Urinary bladder (tissue), 4 donors: ENCODE data around the gene ASIC4. TPM values are rescaled to one million over a fixed set of nuclear protein-coding genes. Genes with fewer than 3 reads are reported as not detected.

ENCODE experiments used
- DNase-seq: peaks from one replicate; pipeline ENCODE4 v3.0.0-alpha.2; 2015; ENCODE audit errors: extremely low spot score
- H3K27ac ChIP-seq: one replicate; pipeline ENCODE4 v1.5.1; 2013; ENCODE audit warnings: low read depth, mild to moderate bottlenecking, moderate library complexity
- H3K36me3 ChIP-seq: one replicate; pipeline ENCODE4 v1.6.1; 2013; ENCODE audit warnings: mild to moderate bottlenecking, moderate library complexity; ENCODE audit not compliant: insufficient read depth
- H3K4me1 ChIP-seq: one replicate; pipeline ENCODE4 v1.6.1; 2013; ENCODE audit warnings: mild to moderate bottlenecking, moderate library complexity; ENCODE audit not compliant: insufficient read depth
- H3K4me3 ChIP-seq: one replicate; pipeline ENCODE4 v1.5.1; 2013; ENCODE audit warnings: low read depth, low read length
- WGBS: extraction: QIAGEN DNeasy Blood & Tissue Kit; methylation state at CpG from one replicate; pipeline ENCODE4 v1.1.7; 2013; 5-methylcytosine and 5-hydroxymethylcytosine counted together
- polyA plus RNA-seq: library from polyadenylated mRNA; stranded (reverse); fragments of 200-250 nt; gene quantifications from one replicate; pipeline ENCODE4 v1.2.3, GENCODE V29; 2013
- total RNA-seq: library from RNA; depleted of rRNA; stranded (reverse); fragments of >200 nt; gene quantifications from one replicate; pipeline ENCODE4 v1.2.3, GENCODE V29; 2014
- donor health status: healthy with polysubstance abuse.
- donor health status: healthy.

Gene ASIC4
- total and polyA plus RNA-seq, 2 donors: 0.18 to 0.32 TPM

DNA sequence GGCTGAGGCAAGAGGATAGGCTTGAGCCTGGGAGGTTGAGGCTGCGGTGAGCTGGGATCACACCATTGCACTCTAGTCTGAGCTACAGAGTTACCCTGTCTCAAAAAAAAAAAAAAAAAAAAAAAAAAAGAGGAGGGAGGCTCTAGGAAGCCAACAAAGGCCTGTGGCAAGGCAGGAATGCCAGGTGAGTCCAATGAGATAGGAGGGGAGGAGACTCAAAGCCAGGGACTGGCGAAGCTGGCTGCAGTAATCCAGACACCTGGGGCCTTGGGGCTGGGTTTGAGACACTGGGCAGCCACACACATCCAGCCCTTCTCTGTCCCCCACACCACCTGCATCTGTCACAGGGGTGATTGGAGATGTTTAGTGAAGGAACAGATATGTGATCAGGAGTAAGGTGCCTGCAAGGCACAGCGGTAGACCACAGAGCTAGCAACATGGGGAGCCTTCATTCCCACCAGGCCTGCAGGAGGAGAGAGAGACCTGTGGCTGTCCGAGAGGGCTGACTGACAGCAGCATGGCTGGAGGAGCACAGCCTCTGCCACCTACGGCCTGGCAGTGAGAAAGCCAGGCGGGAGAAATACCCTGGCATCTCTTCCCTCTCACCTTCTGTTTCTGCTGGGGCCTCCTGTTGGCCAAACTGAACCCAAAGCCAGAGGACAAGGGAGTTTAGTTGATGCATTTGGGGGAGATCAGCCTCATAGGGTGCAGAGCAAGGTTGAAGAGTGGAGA lies 19.8 kb downstream of the ASIC4 start:
- Histone ChIP-seq H3K4me1 (no peaks in the 10 kb centered on the region), H3K27ac (no peak overlapping the region), H3K4me3 (no peak overlapping the region), H3K36me3 (no peaks in the 10 kb centered on the region)
- 92% methylated on average over 6 of the region's 6 CpGs for WGBS
- DNase-seq: no peak

DNA sequence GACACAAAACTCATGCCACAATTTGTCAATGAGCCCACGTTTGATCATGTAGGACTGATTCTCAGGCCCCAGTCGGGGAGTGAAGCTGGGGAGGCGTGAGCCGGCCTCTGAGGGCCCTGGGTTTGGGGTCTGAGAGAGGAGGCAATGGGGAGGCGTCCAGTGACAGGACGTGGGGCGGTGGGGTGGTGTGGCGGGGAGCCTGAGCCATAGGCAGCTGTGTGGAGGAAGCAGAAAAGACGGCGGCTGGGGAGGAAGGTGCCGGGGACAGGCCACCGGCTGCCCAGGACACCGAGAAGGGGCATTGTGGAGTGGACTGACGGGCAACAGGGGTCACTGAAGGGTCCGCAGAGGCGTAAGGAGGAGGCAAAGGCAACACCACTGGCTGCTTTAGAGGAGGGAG lies 22.1 kb downstream of the ASIC4 start:
- Histone ChIP-seq H3K4me1 (no peaks in the 10 kb centered on the region), H3K27ac (no peak overlapping the region), H3K36me3 (no peaks in the 10 kb centered on the region), H3K4me3 (no peak overlapping the region)
- 85% methylated on average over 16 of the region's 16 CpGs for WGBS
- DNase-seq: no peak

DNA sequence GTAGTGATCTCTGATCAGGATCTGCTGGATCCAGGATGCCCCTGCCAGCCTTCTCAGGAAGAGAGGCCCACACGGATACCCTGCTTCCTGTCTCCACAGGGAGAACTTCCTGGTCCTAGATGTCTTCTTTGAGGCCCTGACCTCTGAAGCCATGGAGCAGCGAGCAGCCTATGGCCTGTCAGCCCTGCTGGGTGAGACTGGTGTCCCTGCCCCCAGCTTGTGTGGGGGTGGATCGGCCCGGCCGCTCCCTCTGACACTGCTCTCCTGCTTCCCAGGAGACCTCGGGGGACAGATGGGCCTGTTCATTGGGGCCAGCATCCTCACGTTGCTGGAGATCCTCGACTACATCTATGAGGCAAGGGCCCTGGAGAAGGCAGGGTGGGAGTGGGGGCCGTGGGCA lies 22.7 kb downstream of the ASIC4 start:
- H3K4me1 ChIP-seq: no peaks in the 10 kb centered on the region
- 74% methylated on average over 9 of the region's 9 CpGs for WGBS
- H3K36me3 ChIP-seq: no peaks in the 10 kb centered on the region
- H3K27ac ChIP-seq: no peak overlapping the region
- no peak overlapping the region for H3K4me3 ChIP-seq
- DNase-seq: no peak

DNA sequence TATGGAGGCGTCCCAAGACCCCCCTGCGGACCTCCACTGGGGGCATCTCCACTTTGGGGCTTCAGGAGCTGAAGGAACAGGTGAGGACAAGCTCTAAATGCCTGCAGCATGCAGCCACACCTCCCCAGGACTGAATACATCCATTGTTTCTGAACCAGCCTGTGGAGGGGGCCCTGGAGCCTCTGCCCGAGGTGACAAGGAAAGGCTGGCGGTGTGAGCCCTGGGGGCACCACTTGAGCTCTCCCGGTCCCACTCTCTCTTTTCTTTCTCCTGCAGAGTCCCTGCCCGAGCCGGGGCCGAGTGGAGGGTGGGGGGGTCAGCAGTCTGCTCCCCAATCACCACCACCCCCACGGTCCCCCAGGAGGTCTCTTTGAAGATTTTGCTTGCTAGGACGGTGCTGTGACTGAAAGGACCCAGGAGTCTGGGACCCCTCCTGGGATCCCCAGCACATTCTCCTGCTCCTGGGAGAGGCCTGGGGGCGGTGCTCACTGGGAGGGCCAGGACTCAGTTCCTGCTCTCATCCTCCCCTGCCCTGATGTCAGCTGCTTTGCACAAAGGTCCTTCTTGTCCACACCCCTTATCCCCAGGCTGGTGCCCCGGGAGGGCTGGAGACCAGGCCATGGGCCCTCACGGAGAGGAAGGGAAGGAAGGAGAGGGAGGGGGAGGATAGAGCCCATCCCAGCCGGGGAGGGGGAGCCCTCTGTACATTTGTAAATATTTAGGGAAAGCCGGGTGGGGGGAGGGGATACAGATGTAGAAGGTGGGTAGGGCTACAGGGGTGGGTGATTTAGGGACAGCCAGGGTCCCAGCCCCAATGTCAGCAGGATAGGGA lies 23.6 kb downstream of the ASIC4 start:
- WGBS: 46% methylated on average over 14 of the region's 15 CpGs
- Histone ChIP-seq H3K4me3 (no peak overlapping the region), H3K4me1 (no peaks in the 10 kb centered on the region), H3K27ac (no peak overlapping the region), H3K36me3 (no peaks in the 10 kb centered on the region)
- no peak for DNase-seq

- Histone ChIP-seq H3K27ac (no peak overlapping the region), H3K4me1 (no peaks in the 10 kb centered on the region), H3K4me3 (no peak overlapping the region), H3K36me3 (no peaks in the 10 kb centered on the region)
- no peak for DNase-seq
- WGBS: 36% methylated on average over 6 of the region's 6 CpGs
These were observed 24.2 kb downstream of the ASIC4 start for GRCh38 chr2:219538504-219538951.

DNA sequence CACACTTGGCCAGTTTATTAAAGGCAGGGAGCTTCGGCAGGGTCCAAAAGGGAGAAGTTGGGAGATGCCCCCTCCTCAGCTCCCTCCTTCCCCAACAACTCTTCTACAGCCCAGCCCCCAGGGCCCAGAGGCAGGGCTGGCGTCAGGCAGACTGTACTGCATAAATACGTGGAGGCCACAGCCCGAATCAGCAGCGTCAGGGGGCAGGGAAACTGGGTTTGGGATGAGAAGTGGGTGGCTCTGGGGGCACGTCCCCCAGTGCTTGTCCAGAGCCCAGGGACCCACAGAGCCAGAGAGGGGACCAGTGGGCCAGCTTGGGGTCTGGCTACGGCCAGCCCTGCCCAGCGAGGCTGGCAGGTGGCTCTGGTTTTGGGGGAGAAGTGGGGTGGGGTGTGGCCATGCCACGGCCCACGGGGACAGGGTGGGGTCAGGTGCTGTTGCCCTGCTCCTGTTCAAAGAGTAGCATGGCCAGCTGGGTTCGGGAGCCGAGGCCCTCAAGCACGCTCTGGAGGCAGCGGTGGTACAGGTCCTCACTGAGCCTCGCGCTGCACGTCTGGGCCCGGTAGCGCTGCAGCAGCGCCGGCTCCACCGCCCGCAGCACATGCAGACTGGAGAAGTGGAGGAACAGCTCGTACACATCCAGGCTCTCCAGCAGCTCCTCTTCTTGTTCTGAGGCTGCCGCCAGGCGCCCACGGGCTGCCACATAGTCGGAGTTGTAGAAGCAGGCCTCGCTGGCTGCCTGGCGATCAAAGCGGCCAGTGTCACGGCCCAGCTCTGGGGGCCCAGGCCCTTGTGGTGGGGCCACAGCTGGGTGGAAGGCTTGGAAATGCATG lies 24.9 kb downstream of the ASIC4 start:
- H3K36me3 ChIP-seq: no peaks in the 10 kb centered on the region
- H3K4me3 ChIP-seq: no peak overlapping the region
- DNase-seq: no peak
- no peak overlapping the region for H3K27ac ChIP-seq
- WGBS: 83% methylated on average over 32 of the region's 32 CpGs
- H3K4me1 ChIP-seq: no peaks in the 10 kb centered on the region

- H3K4me1 ChIP-seq: no peaks in the 10 kb centered on the region
These were observed 25.8 kb downstream of the ASIC4 start for GRCh38 chr2:219539926-219540678.

GRCh38 chr2:219540784-219541504 lies 26.7 kb downstream of the ASIC4 start:
- WGBS: 91% methylated on average over 12 of the region's 12 CpGs
- DNase-seq: no peak
- no peak overlapping the region for H3K27ac ChIP-seq
- H3K36me3 ChIP-seq: no peaks in the 10 kb centered on the region
- H3K4me3 ChIP-seq: no peak overlapping the region
- no peaks in the 10 kb centered on the region for H3K4me1 ChIP-seq

More at GRCh38 chr2:219539926-219540678, 25.8 kb downstream of the ASIC4 start:
- Histone ChIP-seq H3K36me3 (no peaks in the 10 kb centered on the region), H3K4me3 (no peak overlapping the region), H3K27ac (no peak overlapping the region)
- WGBS: 94% methylated on average over 46 of the region's 46 CpGs
- DNase-seq: no peak

- no peaks in the 10 kb centered on the region for H3K4me1 ChIP-seq
- 16% methylated on average over 48 of the region's 48 CpGs for WGBS
- H3K27ac ChIP-seq: no peak overlapping the region
- H3K36me3 ChIP-seq: no peaks in the 10 kb centered on the region
- DNase-seq: no peak
- no peak overlapping the region for H3K4me3 ChIP-seq
These were observed 27.4 kb downstream of the ASIC4 start for GRCh38 chr2:219541611-219542180.

DNA sequence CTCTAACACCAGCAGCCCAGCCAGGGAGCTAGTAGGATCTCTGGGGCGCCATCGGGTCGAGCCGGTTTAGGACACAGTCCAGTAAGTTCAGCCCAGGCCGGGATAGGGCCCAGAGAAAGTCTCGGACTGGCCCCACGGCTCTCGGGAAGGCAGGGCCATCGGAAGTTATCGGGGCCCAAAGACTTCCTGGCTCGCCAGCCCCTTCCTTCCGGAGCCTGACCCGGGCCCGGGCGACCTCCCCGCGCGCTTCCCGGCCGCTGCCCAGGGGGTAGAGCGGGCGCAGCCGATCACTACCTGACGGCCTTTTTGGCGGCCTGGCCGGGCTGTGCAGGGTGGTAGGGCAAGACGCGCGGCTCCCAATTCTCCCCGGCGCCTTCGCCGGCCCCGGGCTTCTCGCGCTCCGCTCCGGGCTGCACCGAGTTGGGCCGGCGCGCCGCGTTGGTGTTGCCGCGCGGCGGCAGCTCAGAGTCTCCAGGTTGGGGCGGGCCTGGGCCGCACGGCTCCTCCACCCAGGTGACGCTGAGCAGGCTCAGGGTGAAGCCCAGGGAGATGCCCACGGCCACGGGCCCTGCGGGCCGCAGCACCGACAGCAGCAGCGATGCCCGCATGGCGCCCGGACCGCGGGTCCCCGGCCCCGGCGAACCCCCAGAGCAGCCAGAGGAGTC lies 28.8 kb downstream of the ASIC4 start:
- WGBS: under 1% methylated on average over 66 of the region's 66 CpGs
- H3K4me1 ChIP-seq: no peaks in the 10 kb centered on the region
- peak overlapping the region; percentile 73 for H3K4me3 ChIP-seq
- no peaks in the 10 kb centered on the region for H3K36me3 ChIP-seq
- peak overlapping the region; percentile 81 for H3K27ac ChIP-seq
- no peak for DNase-seq

DNA sequence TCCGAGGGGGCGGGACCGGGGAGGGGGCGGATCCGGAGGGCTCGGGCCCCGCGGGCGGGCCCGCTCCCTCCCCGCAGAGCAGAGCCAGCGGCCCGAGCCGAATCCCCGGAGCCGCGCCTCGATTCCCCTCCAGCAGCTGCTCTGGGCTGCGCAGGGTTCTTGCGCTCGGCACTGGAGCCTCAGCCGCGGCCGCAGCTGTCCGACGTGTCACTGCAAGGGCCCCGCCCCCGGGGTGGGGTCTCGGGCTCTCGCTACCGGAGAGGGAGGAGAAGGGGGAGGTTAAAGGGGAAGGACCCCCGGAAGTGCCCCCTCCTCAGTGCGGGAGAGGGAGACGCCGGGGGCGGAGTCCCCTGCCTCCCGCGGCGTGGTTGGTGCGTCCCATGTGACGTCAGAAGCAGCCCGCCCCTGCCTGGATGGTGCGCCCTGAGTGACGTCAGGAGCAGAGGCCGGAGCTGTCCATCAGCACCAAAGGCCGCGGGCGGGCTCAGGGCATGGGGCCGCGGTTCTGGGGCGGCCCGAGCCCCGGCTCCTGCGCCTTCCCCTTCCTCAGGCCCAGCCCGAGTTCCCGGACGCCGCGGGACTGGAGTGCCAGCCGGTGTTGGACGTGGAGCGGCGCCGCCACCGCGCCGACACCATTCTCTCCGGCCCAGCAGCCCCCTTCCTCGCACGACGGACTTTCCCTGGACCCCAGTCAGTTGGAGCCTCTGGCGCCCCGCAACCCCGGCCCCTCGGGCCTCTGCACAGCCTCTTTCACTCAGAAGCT lies 29.5 kb downstream of the ASIC4 start, which contains the start of the genes CHPF and TMEM198:
CHPF (minus strand) TSS at position 214 of the 763 bp plus-strand sequence. CDS start 271 bp downstream, outside the sequence.
TMEM198 (plus strand) TSS at position 433 of the 763 bp plus-strand sequence. CDS start 700 bp downstream, outside the sequence.
- no peaks in the 10 kb centered on the region for H3K36me3 ChIP-seq
- H3K4me1 ChIP-seq: no peaks in the 10 kb centered on the region
- DNase-seq: peak; percentile 96
- WGBS: under 1% methylated on average over 75 of the region's 75 CpGs
- peak within 1 kb of the TSS; percentile 81 for H3K27ac ChIP-seq
- peak within 1 kb of the TSS; percentile 73 for H3K4me3 ChIP-seq
